GM19468 (cell line): ENCODE results near the gene NSMCE1.

Experiments used
- ATAC-seq: cut with Tn5 transposase; IDR thresholded peaks from one replicate; pipeline ENCODE4 v1.9.1; 2021; ENCODE audit warnings: mild to moderate bottlenecking, moderate library complexity, moderate number of reproducible peaks; ENCODE audit not compliant: unreplicated experiment; ENCODE audit errors: extremely low read depth

The NSMCE1 gene

GRCh38 chr16:27268376-27269299 lies at the start of gene NSMCE1:
Gene NSMCE1, minus strand, starts transcription at chr16:27268772. Its CDS starts 11,202 bp downstream, at chr16:27257570.
- peak; percentile 92 for ATAC-seq

GRCh38 chr16:27317738-27318391 lies 49.3 kb upstream of the NSMCE1 start:
- no peak for ATAC-seq

GRCh38 chr16:27317320-27317719 lies 48.7 kb upstream of the NSMCE1 start:
- ATAC-seq: no peak

- ATAC-seq: no peak
Observed at GRCh38 chr16:27316038-27316680, 47.6 kb upstream of the NSMCE1 start.

- no peak for ATAC-seq
Observed at GRCh38 chr16:27315333-27316037, 46.9 kb upstream of the NSMCE1 start.

GRCh38 chr16:27314986-27315332 lies 46.4 kb upstream of the NSMCE1 start:
- ATAC-seq: no peak

- ATAC-seq: no peak
Observed at GRCh38 chr16:27314161-27314723, 45.7 kb upstream of the NSMCE1 start.

- ATAC-seq: peak; percentile 19
Observed at GRCh38 chr16:27313422-27314160, 45.0 kb upstream of the NSMCE1 start, which contains the start of gene IL4R. Gene IL4R, plus strand, starts transcription at chr16:27313974. Its CDS starts 26,230 bp downstream, at chr16:27340204.

- ATAC-seq: no peak
Observed at GRCh38 chr16:27312580-27313421, 44.2 kb upstream of the NSMCE1 start.

- ATAC-seq: no peak
Observed at GRCh38 chr16:27311897-27312303, 43.3 kb upstream of the NSMCE1 start.

- ATAC-seq: no peak
Observed at GRCh38 chr16:27311448-27311830, 42.9 kb upstream of the NSMCE1 start.

GRCh38 chr16:27310576-27311447 lies 42.2 kb upstream of the NSMCE1 start:
- ATAC-seq: no peak

- no peak for ATAC-seq
Observed at GRCh38 chr16:27308792-27309191, 40.2 kb upstream of the NSMCE1 start.

- ATAC-seq: no peak
Observed at GRCh38 chr16:27305839-27306442, 37.4 kb upstream of the NSMCE1 start.

- no peak for ATAC-seq
Observed at GRCh38 chr16:27304881-27305745, 36.5 kb upstream of the NSMCE1 start.

GRCh38 chr16:27304102-27304501 lies 35.5 kb upstream of the NSMCE1 start:
- ATAC-seq: no peak
